Lung microvascular endothelial cell (primary cell): Measurements from ENCODE around the gene RAD54L. TPM values are rescaled to one million over a fixed set of nuclear protein-coding genes. Genes with fewer than 3 reads are reported as not detected.
"Not testable (repeated sequence)": the region's sequence is repeated elsewhere in the genome, so short reads cannot be mapped to it uniquely, and the experiment has no call there.

Source experiments
- DNase-seq, 2 donors: peaks; one replicate each; pipeline versions ENCODE4 v3.0.0 to v3.0.0-alpha.2; 2010; ENCODE audit warnings: low read depth in 2 of 2
- total RNA-seq: library from RNA; depleted of rRNA; stranded (reverse); fragments of >200 nt; gene quantifications from 2 replicates; pipeline ENCODE4 v1.2.1, GENCODE V29; 2014

RAD54L gene
- total RNA-seq, 1 donor from 2014 or later, result 0.79 TPM

- no peak for DNase-seq
Observed at GRCh38 chr1:46285730-46286477, 38.3 kb downstream of the RAD54L start.

GRCh38 chr1:46288485-46289133, 41.0 kb downstream of the RAD54L start:
- peak in 1 of 2 donors; percentile 56 for DNase-seq

GRCh38 chr1:46289134-46289494, 41.6 kb downstream of the RAD54L start:
- DNase-seq, result no peak

GRCh38 chr1:46289976-46290375, 42.4 kb downstream of the RAD54L start:
- no peak for DNase-seq

- no peak for DNase-seq
Observed at GRCh38 chr1:46295306-46295705, 47.7 kb downstream of the RAD54L start.

GRCh38 chr1:46298387-46298786, 50.8 kb downstream of the RAD54L start:
- no peak for DNase-seq

- peak; percentile 19 to 49 for DNase-seq
Observed at GRCh38 chr1:46300673-46301405, 53.3 kb downstream of the RAD54L start.

- no peak for DNase-seq
Observed at GRCh38 chr1:46301406-46301807, 53.8 kb downstream of the RAD54L start.

- peak; percentile 68 to 70 for DNase-seq
Observed at GRCh38 chr1:46301808-46302640, 54.5 kb downstream of the RAD54L start.

GRCh38 chr1:46302641-46303037, 55.1 kb downstream of the RAD54L start:
- peak; percentile 48 to 64 for DNase-seq

GRCh38 chr1:46303038-46303871, 55.7 kb downstream of the RAD54L start, which contains the start of the genes LRRC41 and UQCRH:
LRRC41 (minus strand) TSS chr1:46303616; CDS start chr1:46303322, 294 bp downstream.
UQCRH (plus strand) TSS chr1:46303698; CDS start chr1:46303767, 69 bp downstream.
- DNase-seq, result peak; percentile 98

- peak; percentile 11 to 15 for DNase-seq
Observed at GRCh38 chr1:46303872-46304326, 56.3 kb downstream of the RAD54L start.

- no peak for DNase-seq
Observed at GRCh38 chr1:46306159-46306530, 58.6 kb downstream of the RAD54L start.

- DNase-seq, result no peak
Observed at GRCh38 chr1:46309401-46310159, 62.0 kb downstream of the RAD54L start.

- DNase-seq, result no peak
Observed at GRCh38 chr1:46310321-46310720, 62.8 kb downstream of the RAD54L start.

- no peak for DNase-seq
Observed at GRCh38 chr1:46315669-46316403, 68.3 kb downstream of the RAD54L start.

GRCh38 chr1:46317323-46317722, 69.8 kb downstream of the RAD54L start:
- DNase-seq, result no peak

- DNase-seq, result not testable (repeated sequence)
Observed at GRCh38 chr1:46319301-46319700, 71.7 kb downstream of the RAD54L start.
